GM19328 (cell line): Measurements from ENCODE around the gene ROBO3.

Experiments used
- ATAC-seq: cut with Tn5 transposase; IDR thresholded peaks from one replicate; pipeline ENCODE4 v1.9.1; 2021; ENCODE audit warnings: mild to moderate bottlenecking, moderate library complexity; ENCODE audit not compliant: unreplicated experiment

The ROBO3 gene

DNA sequence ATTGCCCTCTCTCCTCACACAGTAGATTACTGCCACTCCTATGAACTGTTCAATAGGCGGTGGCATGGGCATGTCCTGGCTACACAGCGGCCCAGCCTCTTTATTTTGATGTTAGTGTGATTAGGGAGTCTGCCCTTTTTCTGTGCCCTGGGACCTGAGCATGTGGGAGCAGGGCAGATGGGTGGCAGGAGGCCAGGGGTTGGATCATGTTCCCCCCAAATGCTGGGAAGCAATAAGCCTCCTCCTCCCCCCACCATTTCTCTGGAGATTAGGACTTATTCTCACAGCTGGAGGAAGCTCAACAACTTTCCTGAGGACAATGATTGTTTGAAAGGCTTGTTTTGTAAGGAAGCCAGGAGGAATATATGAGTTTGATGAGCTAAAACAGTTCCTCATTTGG lies 54.7 kb downstream of the ROBO3 start:
- ATAC-seq = no peak

GRCh38 chr11:124920356-124920755 lies 55.1 kb downstream of the ROBO3 start:
- ATAC-seq = no peak

DNA sequence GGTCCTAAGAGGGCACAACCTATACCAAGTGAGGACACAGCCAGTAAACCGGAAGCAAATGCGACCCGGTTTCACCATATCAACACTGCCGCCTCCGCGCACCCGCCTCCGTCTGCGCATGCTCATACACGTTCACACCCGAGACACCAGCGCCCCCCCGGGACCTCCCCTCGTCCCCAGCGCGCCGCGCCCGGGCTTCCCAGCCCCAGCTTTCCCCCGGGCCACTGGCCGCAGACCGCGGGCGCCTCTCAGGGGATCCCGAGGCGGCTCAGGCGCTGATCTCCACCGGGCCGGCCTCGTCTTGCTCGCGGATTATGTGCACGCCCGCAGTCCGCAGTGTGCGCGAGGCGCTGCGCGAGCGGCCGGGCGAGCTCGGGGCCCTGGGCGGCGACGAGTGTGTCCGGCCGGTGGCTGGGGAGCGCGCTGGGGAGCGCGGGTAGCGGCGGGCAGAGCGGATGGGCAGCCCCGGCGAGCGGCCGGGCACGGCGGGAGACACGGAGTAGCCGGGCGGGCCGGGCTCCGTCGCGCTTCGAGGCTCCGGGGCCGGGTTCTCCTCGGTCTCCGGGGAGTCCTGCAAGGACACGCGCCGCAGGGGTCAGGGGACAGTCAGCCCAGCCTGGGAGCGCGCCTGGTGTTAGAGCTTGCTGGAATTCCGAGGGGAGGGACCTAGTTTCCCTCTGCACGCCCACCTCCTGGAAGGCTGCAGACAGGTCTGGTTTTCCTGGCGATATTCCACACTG lies 55.8 kb downstream of the ROBO3 start:
- ATAC-seq = no peak

DNA sequence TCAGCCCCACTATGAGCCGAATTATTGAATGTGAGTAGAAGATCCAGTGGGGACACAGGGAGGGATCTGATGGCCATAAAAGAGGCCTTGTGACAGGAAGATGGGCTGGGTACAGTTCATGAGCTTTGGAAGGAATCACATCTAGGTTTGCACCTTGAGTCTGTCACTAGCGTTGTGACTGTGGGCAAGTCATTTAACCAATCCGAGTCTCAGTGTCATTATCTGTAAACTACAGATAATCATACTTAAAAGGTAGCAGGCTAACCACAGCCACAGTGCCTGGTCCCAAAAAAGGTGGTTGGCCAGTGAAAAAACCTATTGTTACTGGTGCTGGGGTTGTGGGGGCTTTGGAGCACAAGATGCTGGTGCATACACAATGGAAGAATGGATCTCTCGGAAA lies 57.6 kb downstream of the ROBO3 start:
- ATAC-seq = no peak

GRCh38 chr11:124923296-124923695 lies 58.1 kb downstream of the ROBO3 start:
- ATAC-seq = no peak

DNA sequence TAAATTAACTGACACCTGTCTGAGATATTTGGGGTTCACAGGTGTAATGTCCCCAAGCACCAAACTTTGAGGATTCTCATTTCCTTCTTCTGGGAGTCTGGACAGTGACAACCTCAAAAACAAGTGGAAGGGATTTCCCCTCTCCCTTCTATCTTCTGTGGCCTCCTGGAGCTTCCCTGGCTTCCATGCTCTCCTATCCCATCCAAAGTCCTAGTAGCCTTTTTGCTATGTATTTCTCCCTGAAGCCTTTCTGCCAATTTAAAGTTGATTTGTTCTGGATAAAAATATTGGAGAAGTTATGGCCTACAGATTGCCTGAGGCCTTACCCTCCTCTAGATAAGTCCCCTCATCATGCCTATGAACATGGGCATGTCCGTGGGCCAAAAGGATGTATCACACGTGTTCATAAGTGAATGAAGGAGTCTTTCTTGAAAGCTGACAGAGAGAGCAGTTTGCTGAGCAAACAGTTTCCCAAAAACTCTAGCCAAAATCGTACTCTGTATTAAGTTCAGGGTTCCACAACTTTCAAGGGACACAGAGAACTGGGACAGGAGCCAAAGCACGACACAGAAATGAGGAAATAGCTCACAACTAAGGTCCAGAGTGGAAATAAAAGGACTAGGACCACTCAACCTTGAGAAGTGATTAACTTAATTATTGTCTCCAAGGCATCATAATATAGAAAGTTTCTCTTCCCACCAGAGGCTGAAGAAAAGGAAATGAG lies 63.9 kb downstream of the ROBO3 start:
- no peak for ATAC-seq

- ATAC-seq = peak; percentile 79
These were observed 65.6 kb downstream of the ROBO3 start for GRCh38 chr11:124930799-124931198.
